Kidney epithelial cell (primary cell): Measurements from ENCODE around the gene OS9. TPM values are rescaled to one million over a fixed set of nuclear protein-coding genes. Genes with fewer than 3 reads are reported as not detected.

Source experiments
- DNase-seq: peaks from one replicate; pipeline ENCODE4 v3.0.0-alpha.2; 2010; ENCODE audit warnings: low read depth
- H3K27me3 ChIP-seq: 2 replicates; pipeline ENCODE4 v1.6.0; 2011; ENCODE audit warnings: low read length; ENCODE audit not compliant: control insufficient read depth, insufficient read depth
- H3K36me3 ChIP-seq: 2 replicates; pipeline ENCODE4 v1.5.1; 2011; ENCODE audit warnings: low read length; ENCODE audit not compliant: control insufficient read depth, insufficient read depth
- H3K4me3 ChIP-seq: 2 replicates; pipeline ENCODE4 v1.5.1; 2011; ENCODE audit warnings: low read depth, mild to moderate bottlenecking, control low read depth, low read length
- CTCF ChIP-seq: IDR thresholded peaks from 2 replicates; pipeline ENCODE4 v1.5.1; 2011; ENCODE audit warnings: mild to moderate bottlenecking, moderate library complexity, low read length, control low read depth, inconsistent platforms; ENCODE audit not compliant: insufficient read depth, poor library complexity, severe bottlenecking
- total RNA-seq: library from RNA; depleted of rRNA; stranded (reverse); fragments of >200 nt; gene quantifications from 2 replicates; pipeline ENCODE4 v1.2.3, GENCODE V29; 2015

OS9 gene
- total RNA-seq, 1 donor from 2014 or later, result 310 TPM

- no peak for DNase-seq
- Histone ChIP-seq H3K36me3 (peaks cover 2% of the 10 kb centered on the region), H3K27me3 (no peaks in the 10 kb centered on the region), H3K4me3 (no peak overlapping the region)
- TF ChIP-seq CTCF, result no peak
Observed at GRCh38 chr12:57716305-57716704, 22.4 kb downstream of the OS9 start.

- H3K4me3 ChIP-seq, result no peak overlapping the region
- H3K27me3 ChIP-seq, result no peaks in the 10 kb centered on the region
- TF ChIP-seq CTCF, result no peak
- H3K36me3 ChIP-seq, result peaks cover 2% of the 10 kb centered on the region
- no peak for DNase-seq
Observed at GRCh38 chr12:57717131-57717530, 23.2 kb downstream of the OS9 start.

GRCh38 chr12:57717846-57718640 is 24.1 kb downstream of the OS9 start:
- peaks cover 2% of the 10 kb centered on the region for H3K36me3 ChIP-seq
- H3K4me3 ChIP-seq, result no peak overlapping the region
- DNase-seq, result no peak
- TF ChIP-seq CTCF, result no peak
- no peaks in the 10 kb centered on the region for H3K27me3 ChIP-seq

- TF ChIP-seq CTCF, result no peak
- no peak for DNase-seq
- H3K36me3 ChIP-seq, result peaks cover 2% of the 10 kb centered on the region
Observed at GRCh38 chr12:57718641-57719528, 25.0 kb downstream of the OS9 start.

DNA sequence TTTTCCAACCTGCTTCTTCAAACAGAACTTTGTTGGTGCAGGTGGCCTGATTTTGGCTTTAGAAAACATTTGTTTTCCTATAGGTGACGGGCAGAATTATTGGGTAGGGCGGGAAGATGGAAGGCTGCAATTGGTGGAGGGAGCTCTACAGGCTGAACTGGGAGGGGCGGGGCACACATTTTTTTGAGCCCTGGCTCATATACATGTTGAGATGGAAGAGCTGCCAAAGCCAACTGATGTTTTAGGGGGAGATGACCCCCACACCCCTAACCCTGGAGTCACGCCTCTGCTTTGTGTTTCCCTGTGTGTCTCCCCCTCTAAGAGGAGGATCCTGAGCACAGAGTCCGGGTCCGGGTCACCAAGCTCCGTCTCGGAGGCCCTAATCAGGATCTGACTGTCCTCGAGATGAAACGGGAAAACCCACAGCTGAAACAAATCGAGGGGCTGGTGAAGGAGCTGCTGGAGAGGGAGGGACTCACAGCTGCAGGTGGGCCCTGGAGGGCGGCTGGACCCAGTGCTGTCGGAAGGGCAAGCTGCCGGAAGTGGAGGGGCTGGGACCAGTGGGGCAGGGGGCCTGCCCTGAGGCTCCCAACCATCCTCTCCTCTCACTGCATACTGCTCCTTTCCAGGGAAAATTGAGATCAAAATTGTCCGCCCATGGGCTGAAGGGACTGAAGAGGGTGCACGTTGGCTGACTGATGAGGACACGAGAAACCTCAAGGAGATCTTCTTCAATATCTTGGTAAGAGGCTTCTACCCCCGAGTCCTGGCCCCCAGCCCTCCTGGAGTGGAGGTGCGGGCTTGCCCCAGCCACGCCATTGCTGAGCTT is 26.1 kb downstream of the OS9 start:
- TF ChIP-seq CTCF, result no peak
- peaks cover 9% of the 10 kb centered on the region for H3K27me3 ChIP-seq
- H3K36me3 ChIP-seq, result peaks cover 2% of the 10 kb centered on the region
- H3K4me3 ChIP-seq, result no peak overlapping the region
- no peak for DNase-seq

More at GRCh38 chr12:57718641-57719528, 25.0 kb downstream of the OS9 start:
- peaks cover 2% of the 10 kb centered on the region for H3K27me3 ChIP-seq
- H3K4me3 ChIP-seq, result no peak overlapping the region
